ENCODE results near the gene SRC.

- TF ChIP-seq CTCF (IDR thresholded peaks at IDR 0.05; ENCODE audit: insufficient read depth, low read length): no peak
- no peak for TF ChIP-seq POLR2AphosphoS5 (IDR thresholded peaks at IDR 0.05; ENCODE audit: low read depth)
- TF ChIP-seq REST (IDR thresholded peaks at IDR 0.05; ENCODE audit: insufficient replicate concordance, low read depth): no peak
These were observed 99.1 kb downstream of the SRC start for GRCh38 chr20:37445041-37445440.

Data from HL-60 (cell line).